ENCODE results near the gene ITPR2.
"Not testable (repeated sequence)": the region's sequence is repeated elsewhere in the genome, so short reads cannot be mapped to it uniquely, and the experiment has no call there.

ITPR2 gene

DNA sequence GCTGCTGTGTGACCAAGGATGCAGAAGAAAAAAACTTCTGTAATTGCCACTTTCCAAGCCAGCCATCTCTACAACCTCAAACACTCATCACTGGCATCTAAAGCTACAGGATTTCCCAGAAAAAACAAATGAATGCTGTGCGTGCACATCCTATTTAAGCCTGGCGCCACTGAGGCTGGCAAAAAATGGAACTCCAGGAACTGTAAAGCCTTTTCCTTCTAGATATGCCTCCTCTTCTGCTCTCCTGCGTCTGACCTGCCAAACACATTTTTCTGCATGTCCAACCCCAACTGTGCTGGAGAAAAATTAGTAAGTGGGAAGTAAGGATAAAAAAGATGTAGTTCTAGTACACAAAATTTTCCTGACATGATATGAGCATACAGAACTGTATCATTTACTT, 184.9 kb downstream of the ITPR2 start:
- TF ChIP-seq, protein P1, sequence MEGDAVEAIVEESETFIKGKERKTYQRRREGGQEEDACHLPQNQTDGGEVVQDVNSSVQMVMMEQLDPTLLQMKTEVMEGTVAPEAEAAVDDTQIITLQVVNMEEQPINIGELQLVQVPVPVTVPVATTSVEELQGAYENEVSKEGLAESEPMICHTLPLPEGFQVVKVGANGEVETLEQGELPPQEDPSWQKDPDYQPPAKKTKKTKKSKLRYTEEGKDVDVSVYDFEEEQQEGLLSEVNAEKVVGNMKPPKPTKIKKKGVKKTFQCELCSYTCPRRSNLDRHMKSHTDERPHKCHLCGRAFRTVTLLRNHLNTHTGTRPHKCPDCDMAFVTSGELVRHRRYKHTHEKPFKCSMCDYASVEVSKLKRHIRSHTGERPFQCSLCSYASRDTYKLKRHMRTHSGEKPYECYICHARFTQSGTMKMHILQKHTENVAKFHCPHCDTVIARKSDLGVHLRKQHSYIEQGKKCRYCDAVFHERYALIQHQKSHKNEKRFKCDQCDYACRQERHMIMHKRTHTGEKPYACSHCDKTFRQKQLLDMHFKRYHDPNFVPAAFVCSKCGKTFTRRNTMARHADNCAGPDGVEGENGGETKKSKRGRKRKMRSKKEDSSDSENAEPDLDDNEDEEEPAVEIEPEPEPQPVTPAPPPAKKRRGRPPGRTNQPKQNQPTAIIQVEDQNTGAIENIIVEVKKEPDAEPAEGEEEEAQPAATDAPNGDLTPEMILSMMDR (IDR thresholded peaks at IDR 0.05; ENCODE audit: poor library complexity, severe bottlenecking) = no peak
- H3K9me3 ChIP-seq (ENCODE audit: severe bottlenecking) = no peaks in the 10 kb centered on the region
- DNase-seq (ENCODE audit: low spot score) = no peak
- peaks cover 3% of the 10 kb centered on the region for H3K4me1 ChIP-seq (ENCODE audit: insufficient read depth, poor library complexity, severe bottlenecking)
- no peaks in the 10 kb centered on the region for H3K27me3 ChIP-seq (ENCODE audit: insufficient read depth, poor library complexity, severe bottlenecking)
- H3K27ac ChIP-seq (ENCODE audit: poor library complexity, severe bottlenecking) = no peak overlapping the region
- H3K36me3 ChIP-seq (ENCODE audit: low read depth) = no peaks in the 10 kb centered on the region
- no peak for ATAC-seq (ENCODE audit: low read depth)
- H3K4me3 ChIP-seq (ENCODE audit: severe bottlenecking) = no peak overlapping the region

DNA sequence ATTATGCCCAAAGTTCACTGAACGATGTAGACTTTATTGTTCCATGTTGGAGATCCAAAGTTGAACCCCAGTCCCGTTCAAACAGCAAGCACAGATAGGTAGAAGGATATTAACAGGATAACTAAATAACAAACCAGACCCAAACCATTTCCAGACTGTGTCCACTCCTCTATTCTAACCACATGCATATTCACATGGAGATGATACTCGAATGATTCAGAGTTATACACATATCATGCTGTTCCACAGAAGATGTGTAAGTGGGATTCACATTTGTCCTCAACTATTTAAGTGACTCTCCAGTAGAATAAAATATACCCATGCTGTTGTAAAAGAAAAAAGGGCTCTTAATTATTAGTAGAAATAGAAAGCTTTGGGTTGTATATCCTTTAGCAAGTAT, 185.9 kb downstream of the ITPR2 start:
- DNase-seq (ENCODE audit: low spot score) (no peak), ATAC-seq (ENCODE audit: low read depth) (no peak)
- H3K36me3 ChIP-seq (ENCODE audit: low read depth) = no peaks in the 10 kb centered on the region
- no peaks in the 10 kb centered on the region for H3K27me3 ChIP-seq (ENCODE audit: insufficient read depth, poor library complexity, severe bottlenecking)
- TF ChIP-seq, protein P1 (IDR thresholded peaks at IDR 0.05; ENCODE audit: poor library complexity, severe bottlenecking) = no peak
- no peaks in the 10 kb centered on the region for H3K9me3 ChIP-seq (ENCODE audit: severe bottlenecking)
- peaks cover 3% of the 10 kb centered on the region for H3K4me1 ChIP-seq (ENCODE audit: insufficient read depth, poor library complexity, severe bottlenecking)
- no peak overlapping the region for H3K4me3 ChIP-seq (ENCODE audit: severe bottlenecking)
- no peak overlapping the region for H3K27ac ChIP-seq (ENCODE audit: poor library complexity, severe bottlenecking)

DNA sequence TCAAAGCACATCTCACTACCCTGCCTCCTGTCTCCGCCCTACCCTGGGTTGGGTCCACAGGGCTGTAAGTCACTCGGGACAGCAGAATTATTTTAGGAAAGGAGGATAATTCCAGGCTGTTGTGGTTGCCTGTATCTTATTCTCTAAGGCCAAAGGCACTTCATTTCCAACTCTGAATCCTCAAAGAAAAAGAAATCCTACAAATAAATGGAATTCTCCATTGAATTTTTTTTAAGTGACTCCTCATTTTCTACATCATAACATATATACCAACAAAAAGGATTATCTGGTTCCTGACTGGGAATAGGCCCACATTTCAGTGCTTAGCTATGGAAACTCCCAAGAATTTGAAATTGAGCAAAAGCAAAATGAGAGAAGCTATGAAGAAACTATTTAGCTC, 186.4 kb downstream of the ITPR2 start:
- TF ChIP-seq, protein P1 (IDR thresholded peaks at IDR 0.05; ENCODE audit: poor library complexity, severe bottlenecking) = no peak
- peaks cover 3% of the 10 kb centered on the region for H3K4me1 ChIP-seq (ENCODE audit: insufficient read depth, poor library complexity, severe bottlenecking)
- H3K9me3 ChIP-seq (ENCODE audit: severe bottlenecking) = no peaks in the 10 kb centered on the region
- H3K27me3 ChIP-seq (ENCODE audit: insufficient read depth, poor library complexity, severe bottlenecking) = no peaks in the 10 kb centered on the region
- H3K36me3 ChIP-seq (ENCODE audit: low read depth) = no peaks in the 10 kb centered on the region
- ATAC-seq (ENCODE audit: low read depth) (no peak), DNase-seq (ENCODE audit: low spot score) (no peak)
- H3K4me3 ChIP-seq (ENCODE audit: severe bottlenecking) = no peak overlapping the region
- H3K27ac ChIP-seq (ENCODE audit: poor library complexity, severe bottlenecking) = no peak overlapping the region

DNA sequence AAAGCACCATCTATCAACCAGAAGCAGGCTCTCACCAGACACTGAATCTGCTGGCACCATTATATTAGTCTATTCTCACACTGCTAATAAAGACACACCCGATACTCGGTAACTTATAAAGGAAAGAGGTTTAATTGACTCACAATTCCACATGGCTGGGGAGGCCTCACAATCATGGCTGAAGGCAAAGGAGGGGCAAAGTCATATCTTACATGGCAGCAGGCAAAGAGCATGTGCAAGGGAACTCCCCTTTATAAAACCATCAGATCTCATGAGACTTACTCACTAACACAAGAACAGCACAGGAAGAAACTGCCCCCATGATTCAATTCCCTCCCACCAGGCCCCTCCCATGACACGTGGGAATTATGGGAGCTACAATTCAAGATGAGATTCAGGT, 188.6 kb downstream of the ITPR2 start:
- H3K27ac ChIP-seq (ENCODE audit: poor library complexity, severe bottlenecking); H3K4me3 ChIP-seq (ENCODE audit: severe bottlenecking); H3K9me3 ChIP-seq (ENCODE audit: severe bottlenecking); H3K36me3 ChIP-seq (ENCODE audit: low read depth); ATAC-seq (ENCODE audit: low read depth); DNase-seq (ENCODE audit: low spot score); H3K4me1 ChIP-seq (ENCODE audit: insufficient read depth, poor library complexity, severe bottlenecking); H3K27me3 ChIP-seq (ENCODE audit: insufficient read depth, poor library complexity, severe bottlenecking): not testable (repeated sequence)

- DNase-seq (ENCODE audit: low spot score) (no peak), ATAC-seq (ENCODE audit: low read depth) (no peak)
- Histone ChIP-seq H3K27me3 (ENCODE audit: insufficient read depth, poor library complexity, severe bottlenecking) (no peaks in the 10 kb centered on the region), H3K4me3 (ENCODE audit: severe bottlenecking) (no peak overlapping the region), H3K36me3 (ENCODE audit: low read depth) (no peaks in the 10 kb centered on the region), H3K9me3 (ENCODE audit: severe bottlenecking) (no peaks in the 10 kb centered on the region), H3K4me1 (ENCODE audit: insufficient read depth, poor library complexity, severe bottlenecking) (no peaks in the 10 kb centered on the region), H3K27ac (ENCODE audit: poor library complexity, severe bottlenecking) (no peak overlapping the region)
- TF ChIP-seq, protein P1 (IDR thresholded peaks at IDR 0.05; ENCODE audit: poor library complexity, severe bottlenecking) = no peak
These were observed 189.3 kb downstream of the ITPR2 start for GRCh38 chr12:26643532-26644315.
